C4-2B (cell line): ENCODE results near the gene MEOX1.

Experiments used
- CTCF ChIP-seq: fragments of 450-650 bp; conservative IDR thresholded peaks from 2 replicates; pipeline ENCODE4 v1.5.1; 2017; ENCODE audit warnings: mild to moderate bottlenecking
- ZFX ChIP-seq: fragments of 450-650 bp; IDR thresholded peaks from 2 replicates; pipeline ENCODE4 v1.6.1; 2017

- TF ChIP-seq CTCF (no peak), ZFX (no peak)
These were observed 33.6 kb downstream of the MEOX1 start for GRCh38 chr17:43628089-43628650.
